ENCODE data around the gene LYSMD4. TPM values are rescaled to one million over a fixed set of nuclear protein-coding genes. Genes with fewer than 3 reads are reported as not detected.

Gene LYSMD4
- total RNA-seq, 2 experiments from 2014 or later = 8.9 to 13.0 TPM

- POLR2A ChIA-PET = interaction anchor here (2.1 kb wide), 1 partner anchor 23 kb away, joined by 18 read pairs; no protein-coding TSS in a partner anchor
- no peaks in the 10 kb centered on the region for H3K9me3 Mint-ChIP-seq (ENCODE audit: insufficient read depth)
- peaks cover 23% of the 10 kb centered on the region for H3K4me1 Mint-ChIP-seq (ENCODE audit: low read depth)
- no peak for ATAC-seq
- peak overlapping the region; percentile 77 for H3K4me3 Mint-ChIP-seq
- CTCF ChIA-PET = interaction anchor here (0.5 to 3.9 kb wide), 6 partner anchors 12 to 459 kb away, joined by 3 to 37 read pairs (median 10); no protein-coding TSS in a partner anchor
- peaks cover 14% of the 10 kb centered on the region for H3K36me3 Mint-ChIP-seq (ENCODE audit: low read depth)
- no peak for DNase-seq
- no peaks in the 10 kb centered on the region for H3K27me3 Mint-ChIP-seq (ENCODE audit: low read depth)
- H3K27ac Mint-ChIP-seq = no peak overlapping the region
Observed at GRCh38 chr15:99731336-99732123, 1.7 kb downstream of the LYSMD4 start.

DNA sequence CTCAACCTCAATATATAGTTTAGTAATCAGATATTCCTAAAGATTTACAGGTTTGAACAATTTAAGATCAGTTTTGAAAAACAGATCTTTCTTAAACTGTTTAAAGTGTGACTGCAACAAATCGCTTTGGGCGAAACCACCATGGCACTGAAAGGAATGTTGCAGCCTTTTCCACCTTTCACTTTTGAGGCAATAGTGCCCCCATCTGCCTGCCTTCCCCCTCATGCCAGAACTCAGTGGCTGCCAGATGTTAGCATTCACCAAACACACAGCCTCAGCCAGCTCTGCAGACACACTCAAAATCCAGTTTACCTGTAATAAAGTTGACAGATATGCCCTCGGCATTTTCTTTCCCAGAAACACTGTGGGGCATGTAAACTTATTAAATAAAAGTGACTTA, 3.3 kb downstream of the LYSMD4 start:
- H3K27me3 Mint-ChIP-seq (ENCODE audit: low read depth) = no peaks in the 10 kb centered on the region
- no peak overlapping the region for H3K4me3 Mint-ChIP-seq
- H3K4me1 Mint-ChIP-seq (ENCODE audit: low read depth) = peaks cover 23% of the 10 kb centered on the region
- ChIA-PET POLR2A (no interaction called here), CTCF (interaction anchor here (0.7 to 1.7 kb wide), 9 partner anchors 11 to 457 kb away, joined by 3 to 10 read pairs (median 5); no protein-coding TSS in a partner anchor)
- peak; percentile 39 for DNase-seq
- H3K27ac Mint-ChIP-seq = no peak overlapping the region
- no peaks in the 10 kb centered on the region for H3K9me3 Mint-ChIP-seq (ENCODE audit: insufficient read depth)
- no peak for ATAC-seq
- H3K36me3 Mint-ChIP-seq (ENCODE audit: low read depth) = peaks cover 14% of the 10 kb centered on the region

DNA sequence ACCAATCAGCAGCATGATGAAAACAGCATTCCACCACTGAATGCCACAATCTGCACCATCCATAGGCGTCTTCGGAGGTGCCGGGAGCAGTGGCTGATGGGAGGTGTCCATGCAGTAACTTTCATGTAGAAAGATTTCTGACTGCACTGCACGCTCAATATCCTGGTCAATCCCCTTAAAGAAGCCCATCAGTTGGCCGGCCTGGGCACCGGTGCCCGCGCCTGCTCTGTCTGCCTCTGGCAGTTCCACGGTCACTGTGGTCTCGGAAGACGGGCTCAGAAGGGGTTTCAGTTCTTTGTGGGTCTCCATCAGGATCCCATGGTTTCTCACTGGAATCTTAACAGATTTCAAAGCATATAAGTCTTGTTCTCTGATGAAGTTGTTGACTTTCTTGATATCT, 3.9 kb downstream of the LYSMD4 start:
- Mint-ChIP-seq H3K36me3 (ENCODE audit: low read depth) (peaks cover 14% of the 10 kb centered on the region), H3K4me3 (no peak overlapping the region), H3K27me3 (ENCODE audit: low read depth) (no peaks in the 10 kb centered on the region), H3K4me1 (ENCODE audit: low read depth) (peaks cover 23% of the 10 kb centered on the region), H3K9me3 (ENCODE audit: insufficient read depth) (no peaks in the 10 kb centered on the region), H3K27ac (no peak overlapping the region)
- ATAC-seq (no peak), DNase-seq (no peak)
- POLR2A ChIA-PET = interaction anchor here (0.6 kb wide), 1 partner anchor 365 kb away, joined by 3 read pairs; no protein-coding TSS in a partner anchor
- CTCF ChIA-PET = interaction anchor here (0.6 to 1.7 kb wide), 10 partner anchors 10 to 457 kb away, joined by 3 to 10 read pairs (median 4); no protein-coding TSS in a partner anchor

GRCh38 chr15:99728916-99729315, 4.3 kb downstream of the LYSMD4 start:
- ChIA-PET POLR2A (interaction anchor here (0.6 kb wide), 1 partner anchor 365 kb away, joined by 3 read pairs; no protein-coding TSS in a partner anchor), CTCF (interaction anchor here (0.6 to 1.7 kb wide), 9 partner anchors 10 to 456 kb away, joined by 3 to 10 read pairs (median 5); no protein-coding TSS in a partner anchor)
- DNase-seq (no peak), ATAC-seq (no peak)
- peaks cover 23% of the 10 kb centered on the region for H3K4me1 Mint-ChIP-seq (ENCODE audit: low read depth)
- H3K27ac Mint-ChIP-seq = no peak overlapping the region
- no peaks in the 10 kb centered on the region for H3K9me3 Mint-ChIP-seq (ENCODE audit: insufficient read depth)
- peaks cover 14% of the 10 kb centered on the region for H3K36me3 Mint-ChIP-seq (ENCODE audit: low read depth)
- no peak overlapping the region for H3K4me3 Mint-ChIP-seq
- H3K27me3 Mint-ChIP-seq (ENCODE audit: low read depth) = no peaks in the 10 kb centered on the region

- no peak overlapping the region for H3K4me3 Mint-ChIP-seq
- ChIA-PET CTCF (interaction anchor here (1.2 to 1.6 kb wide), 3 partner anchors 16 to 476 kb away, joined by 3 to 5 read pairs (median 4); partner anchors contain the start of gene LRRC28), POLR2A (no interaction called here)
- H3K9me3 Mint-ChIP-seq (ENCODE audit: insufficient read depth) = no peaks in the 10 kb centered on the region
- no peaks in the 10 kb centered on the region for H3K27me3 Mint-ChIP-seq (ENCODE audit: low read depth)
- DNase-seq (no peak), ATAC-seq (no peak)
- no peak overlapping the region for H3K27ac Mint-ChIP-seq
- peaks cover 11% of the 10 kb centered on the region for H3K36me3 Mint-ChIP-seq (ENCODE audit: low read depth)
- H3K4me1 Mint-ChIP-seq (ENCODE audit: low read depth) = peaks cover 18% of the 10 kb centered on the region
Observed at GRCh38 chr15:99727733-99728132, 5.5 kb downstream of the LYSMD4 start.

DNA sequence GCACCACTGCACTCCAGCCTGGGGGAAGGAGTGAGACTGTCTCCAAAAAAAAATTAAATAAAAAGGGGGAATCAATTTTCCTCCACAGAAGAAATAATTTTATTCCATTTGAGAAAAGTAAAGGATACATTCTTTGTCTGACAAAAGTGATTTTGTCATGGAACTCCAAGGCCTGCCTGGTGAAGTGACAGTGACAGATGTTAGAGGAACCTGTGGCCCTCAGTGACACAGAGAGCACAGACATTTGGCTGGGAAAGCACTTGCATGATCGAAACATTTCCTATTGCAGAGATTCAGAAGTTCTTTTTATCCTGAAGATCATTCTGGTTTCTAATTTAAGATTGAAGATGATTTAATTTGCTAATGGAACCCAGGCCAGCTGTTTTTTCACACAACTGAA, 5.9 kb downstream of the LYSMD4 start:
- H3K36me3 Mint-ChIP-seq (ENCODE audit: low read depth) = peaks cover 11% of the 10 kb centered on the region
- ATAC-seq (no peak), DNase-seq (no peak)
- POLR2A ChIA-PET = no interaction called here
- H3K9me3 Mint-ChIP-seq (ENCODE audit: insufficient read depth) = no peaks in the 10 kb centered on the region
- no peak overlapping the region for H3K4me3 Mint-ChIP-seq
- CTCF ChIA-PET = interaction anchor here (1.2 to 1.6 kb wide), 3 partner anchors 16 to 476 kb away, joined by 3 to 5 read pairs (median 4); partner anchors contain the start of gene LRRC28
- peaks cover 15% of the 10 kb centered on the region for H3K4me1 Mint-ChIP-seq (ENCODE audit: low read depth)
- H3K27ac Mint-ChIP-seq = no peak overlapping the region
- H3K27me3 Mint-ChIP-seq (ENCODE audit: low read depth) = no peaks in the 10 kb centered on the region

GRCh38 chr15:99726333-99726732, 6.9 kb downstream of the LYSMD4 start:
- Mint-ChIP-seq H3K27me3 (ENCODE audit: low read depth) (no peaks in the 10 kb centered on the region), H3K4me1 (ENCODE audit: low read depth) (peaks cover 14% of the 10 kb centered on the region), H3K27ac (no peak overlapping the region), H3K36me3 (ENCODE audit: low read depth) (peaks cover 8% of the 10 kb centered on the region), H3K4me3 (no peak overlapping the region), H3K9me3 (ENCODE audit: insufficient read depth) (no peaks in the 10 kb centered on the region)
- ChIA-PET POLR2A (no interaction called here), CTCF (interaction anchor here (0.7 to 1.2 kb wide), 2 partner anchors 15 to 16 kb away, joined by 3 to 4 read pairs; no protein-coding TSS in a partner anchor)
- DNase-seq (no peak), ATAC-seq (no peak)

DNA sequence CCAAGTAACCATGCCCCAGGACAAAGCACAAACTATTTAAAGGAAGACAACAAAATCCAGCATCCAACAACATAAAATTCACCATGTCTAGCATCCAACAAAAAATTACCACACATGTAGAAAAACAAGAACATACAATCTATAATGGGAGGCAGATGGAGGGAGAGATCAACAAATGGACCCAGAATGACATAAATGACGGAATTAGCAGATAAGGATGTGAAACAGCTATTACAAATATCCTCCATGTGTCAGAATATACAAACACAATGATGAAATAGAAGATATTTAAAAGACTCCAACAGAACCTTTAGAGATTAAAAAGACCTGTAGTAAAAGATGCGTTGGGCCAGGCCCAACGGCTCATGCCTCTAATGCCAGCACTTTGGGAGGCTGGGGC, 10.8 kb downstream of the LYSMD4 start:
- peak overlapping the region; percentile 7 for H3K27ac Mint-ChIP-seq
- DNase-seq (no peak), ATAC-seq (no peak)
- H3K27me3 Mint-ChIP-seq (ENCODE audit: low read depth) = no peaks in the 10 kb centered on the region
- no peaks in the 10 kb centered on the region for H3K9me3 Mint-ChIP-seq (ENCODE audit: insufficient read depth)
- ChIA-PET POLR2A (no interaction called here), CTCF (interaction anchor here (1.2 to 1.5 kb wide), 3 partner anchors 18 to 450 kb away, joined by 3 to 5 read pairs (median 5); no protein-coding TSS in a partner anchor)
- peaks cover 8% of the 10 kb centered on the region for H3K36me3 Mint-ChIP-seq (ENCODE audit: low read depth)
- peaks cover 37% of the 10 kb centered on the region for H3K4me1 Mint-ChIP-seq (ENCODE audit: low read depth)
- H3K4me3 Mint-ChIP-seq = no peak overlapping the region

DNA sequence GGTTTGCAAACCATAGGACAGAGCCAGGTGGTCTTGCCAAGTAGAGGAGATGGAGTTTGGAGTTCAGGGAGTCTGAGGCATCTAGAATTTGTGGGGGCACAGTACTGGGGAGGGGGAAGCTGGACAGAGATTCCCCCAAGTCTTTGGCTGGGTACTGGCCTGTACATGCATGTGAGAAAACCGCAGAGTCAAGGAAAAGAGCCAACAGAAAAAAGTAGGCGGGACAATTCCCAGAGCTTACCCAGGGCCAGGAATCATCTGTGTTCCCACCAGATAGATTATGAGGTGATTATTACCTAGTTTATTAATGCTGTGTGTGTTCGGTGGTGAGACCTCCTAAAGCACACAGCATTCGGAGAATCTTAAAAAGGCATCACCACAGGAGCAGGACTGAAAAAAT, 11.3 kb downstream of the LYSMD4 start:
- peak overlapping the region; percentile 77 for H3K27ac Mint-ChIP-seq
- ChIA-PET CTCF (interaction anchor here (1.2 to 1.9 kb wide), 3 partner anchors 18 to 449 kb away, joined by 3 to 9 read pairs (median 5); no protein-coding TSS in a partner anchor), POLR2A (no interaction called here)

GRCh38 chr15:99721104-99721778, 12.0 kb downstream of the LYSMD4 start:
- Mint-ChIP-seq H3K27me3 (ENCODE audit: low read depth) (no peaks in the 10 kb centered on the region), H3K9me3 (ENCODE audit: insufficient read depth) (no peaks in the 10 kb centered on the region), H3K4me3 (no peak overlapping the region), H3K36me3 (ENCODE audit: low read depth) (peaks cover 8% of the 10 kb centered on the region), H3K4me1 (ENCODE audit: low read depth) (peaks cover 37% of the 10 kb centered on the region), H3K27ac (peak overlapping the region; percentile 77)
- DNase-seq (no peak), ATAC-seq (peak; percentile 32)
- CTCF ChIA-PET = interaction anchor here (1.9 kb wide), 1 partner anchor 17 kb away, joined by 9 read pairs; no protein-coding TSS in a partner anchor
- POLR2A ChIA-PET = no interaction called here

More for the DNA sequence above, 11.3 kb downstream of the LYSMD4 start:
- Mint-ChIP-seq H3K4me1 (ENCODE audit: low read depth) (peaks cover 37% of the 10 kb centered on the region), H3K4me3 (no peak overlapping the region), H3K36me3 (ENCODE audit: low read depth) (peaks cover 8% of the 10 kb centered on the region), H3K27me3 (ENCODE audit: low read depth) (no peaks in the 10 kb centered on the region), H3K9me3 (ENCODE audit: insufficient read depth) (no peaks in the 10 kb centered on the region)
- ATAC-seq = no peak
- DNase-seq = no peak

- peaks cover 37% of the 10 kb centered on the region for H3K4me1 Mint-ChIP-seq (ENCODE audit: low read depth)
Observed at GRCh38 chr15:99720533-99720932, 12.7 kb downstream of the LYSMD4 start.

More at GRCh38 chr15:99720533-99720932, 12.7 kb downstream of the LYSMD4 start:
- Mint-ChIP-seq H3K27ac (peak overlapping the region; percentile 77), H3K4me3 (peak overlapping the region; percentile 4), H3K27me3 (ENCODE audit: low read depth) (no peaks in the 10 kb centered on the region), H3K9me3 (ENCODE audit: insufficient read depth) (no peaks in the 10 kb centered on the region), H3K36me3 (ENCODE audit: low read depth) (peaks cover 10% of the 10 kb centered on the region)
- ATAC-seq = peak; percentile 61
- DNase-seq = peak; percentile 47
- ChIA-PET CTCF (interaction anchor here (1.9 kb wide), 1 partner anchor 17 kb away, joined by 9 read pairs; no protein-coding TSS in a partner anchor), POLR2A (no interaction called here)

All from activated CD8-positive, alpha-beta T cell treated with anti-CD3 and anti-CD28 coated beads, Interleukin-2, amount 10 ng/mL, durations not matched to agents 7 days and 5 days (primary cell).